Posterior cingulate gyrus (tissue), 11 donors: ENCODE data around the gene PLAU.
A peak's percentile ranks its signal among the peaks of the same experiment; 100 is the strongest.
"Not testable (repeated sequence)": the region's sequence is repeated elsewhere in the genome, so short reads cannot be mapped to it uniquely, and the experiment has no call there.

Experiments used
- DNase-seq, 10 donors: peaks; one replicate each; pipeline versions ENCODE4 v3.0.0 to v3.0.0-alpha.2; 2020 to 2021; ENCODE audit warnings: mixed read lengths in 3 of 10
- intact Hi-C: fragments of 100-400 bp; cut with DNase I; formaldehyde crosslinking; loops from one replicate; pipeline ENCODE4 v1.15.1; 2023

The PLAU gene

DNA sequence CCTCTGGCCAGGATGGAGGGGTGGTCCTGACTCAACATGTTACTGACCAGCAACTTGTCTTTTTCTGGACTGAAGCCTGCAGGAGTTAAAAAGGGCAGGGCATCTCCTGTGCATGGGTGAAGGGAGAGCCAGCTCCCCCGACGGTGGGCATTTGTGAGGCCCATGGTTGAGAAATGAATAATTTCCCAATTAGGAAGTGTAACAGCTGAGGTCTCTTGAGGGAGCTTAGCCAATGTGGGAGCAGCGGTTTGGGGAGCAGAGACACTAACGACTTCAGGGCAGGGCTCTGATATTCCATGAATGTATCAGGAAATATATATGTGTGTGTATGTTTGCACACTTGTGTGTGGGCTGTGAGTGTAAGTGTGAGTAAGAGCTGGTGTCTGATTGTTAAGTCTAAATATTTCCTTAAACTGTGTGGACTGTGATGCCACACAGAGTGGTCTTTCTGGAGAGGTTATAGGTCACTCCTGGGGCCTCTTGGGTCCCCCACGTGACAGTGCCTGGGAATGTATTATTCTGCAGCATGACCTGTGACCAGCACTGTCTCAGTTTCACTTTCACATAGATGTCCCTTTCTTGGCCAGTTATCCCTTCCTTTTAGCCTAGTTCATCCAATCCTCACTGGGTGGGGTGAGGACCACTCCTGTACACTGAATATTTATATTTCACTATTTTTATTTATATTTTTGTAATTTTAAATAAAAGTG is 6.0 kb downstream of the PLAU start:
- intact Hi-C loops = no loop called here
- no peak for DNase-seq

DNA sequence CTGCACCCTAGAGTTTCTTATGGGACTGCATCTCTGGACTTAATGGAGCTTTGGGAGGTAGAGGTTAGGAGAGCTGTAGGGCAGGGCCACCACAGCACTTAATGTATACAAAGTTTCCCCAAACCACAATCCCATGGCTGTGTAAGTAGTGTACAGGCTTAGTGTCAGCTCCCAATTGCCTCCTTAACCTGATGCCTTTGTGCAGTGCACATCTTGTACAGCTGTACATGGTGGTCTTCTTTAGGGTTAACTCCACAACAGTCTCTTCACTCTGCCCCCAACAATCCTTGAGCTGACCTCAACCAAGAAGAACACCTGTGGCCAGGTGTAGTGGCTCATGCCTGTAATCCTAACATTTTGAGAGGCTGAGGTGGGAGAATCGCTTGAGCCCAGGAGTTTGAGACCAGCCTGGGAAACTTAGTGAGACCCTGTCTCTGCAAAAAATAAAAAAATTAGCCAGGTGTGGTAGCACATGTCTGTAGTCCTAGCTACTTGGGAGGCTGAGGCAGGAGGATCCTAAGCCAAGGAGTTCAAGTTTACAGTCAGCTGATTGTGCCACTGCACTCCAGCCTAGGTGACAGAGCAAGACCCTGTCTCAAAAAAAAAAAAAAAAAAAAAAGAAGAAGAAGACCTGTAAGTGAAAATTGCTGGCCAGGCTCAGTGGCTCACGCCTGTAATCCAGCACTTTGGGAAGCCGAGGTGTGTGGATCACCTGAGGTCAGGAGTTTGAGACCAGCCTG is 6.8 kb downstream of the PLAU start:
- DNase-seq = no peak
- intact Hi-C loops = no loop called here

DNA sequence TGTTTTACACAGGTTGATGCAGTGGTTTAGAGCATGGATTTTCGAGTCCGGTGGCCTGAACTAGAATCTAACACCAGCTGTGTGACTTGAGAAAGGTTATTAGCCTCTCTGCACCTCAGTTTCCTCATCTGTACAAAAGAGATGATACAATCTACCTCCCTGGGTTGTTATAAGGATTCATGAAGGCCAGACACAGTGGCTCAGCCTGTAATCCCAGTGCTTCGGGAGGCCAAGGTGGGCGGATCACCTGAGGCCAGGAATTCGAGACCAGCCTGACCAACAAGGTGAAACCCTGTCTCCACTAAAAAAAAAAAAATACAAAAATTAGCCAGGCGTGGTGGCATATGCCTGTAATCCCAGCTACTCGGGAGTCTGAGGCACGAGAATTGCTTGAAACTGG is 8.5 kb downstream of the PLAU start:
- intact Hi-C loops, DNase-seq: not testable (repeated sequence)

DNA sequence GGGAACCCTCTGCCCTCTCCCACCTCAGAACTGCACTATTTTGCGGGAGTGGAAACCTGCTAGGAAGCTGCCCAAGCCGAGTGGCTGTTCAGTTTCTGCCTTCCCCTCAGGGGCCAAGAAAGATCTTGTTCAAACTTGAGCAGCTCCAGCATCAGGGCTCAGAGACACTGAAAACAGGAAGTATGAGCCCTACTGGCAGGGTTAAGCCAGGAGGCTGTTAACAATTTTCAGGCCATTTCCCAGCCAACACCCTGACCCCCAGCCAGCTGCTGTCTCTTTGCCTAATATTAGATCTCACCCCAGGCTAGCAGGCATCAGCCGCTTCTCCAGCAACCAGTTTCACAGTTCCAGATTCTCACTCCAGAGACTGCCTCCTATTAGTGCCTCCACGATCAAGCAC is 9.2 kb downstream of the PLAU start:
- no peak for DNase-seq
- intact Hi-C loops = no loop called here

DNA sequence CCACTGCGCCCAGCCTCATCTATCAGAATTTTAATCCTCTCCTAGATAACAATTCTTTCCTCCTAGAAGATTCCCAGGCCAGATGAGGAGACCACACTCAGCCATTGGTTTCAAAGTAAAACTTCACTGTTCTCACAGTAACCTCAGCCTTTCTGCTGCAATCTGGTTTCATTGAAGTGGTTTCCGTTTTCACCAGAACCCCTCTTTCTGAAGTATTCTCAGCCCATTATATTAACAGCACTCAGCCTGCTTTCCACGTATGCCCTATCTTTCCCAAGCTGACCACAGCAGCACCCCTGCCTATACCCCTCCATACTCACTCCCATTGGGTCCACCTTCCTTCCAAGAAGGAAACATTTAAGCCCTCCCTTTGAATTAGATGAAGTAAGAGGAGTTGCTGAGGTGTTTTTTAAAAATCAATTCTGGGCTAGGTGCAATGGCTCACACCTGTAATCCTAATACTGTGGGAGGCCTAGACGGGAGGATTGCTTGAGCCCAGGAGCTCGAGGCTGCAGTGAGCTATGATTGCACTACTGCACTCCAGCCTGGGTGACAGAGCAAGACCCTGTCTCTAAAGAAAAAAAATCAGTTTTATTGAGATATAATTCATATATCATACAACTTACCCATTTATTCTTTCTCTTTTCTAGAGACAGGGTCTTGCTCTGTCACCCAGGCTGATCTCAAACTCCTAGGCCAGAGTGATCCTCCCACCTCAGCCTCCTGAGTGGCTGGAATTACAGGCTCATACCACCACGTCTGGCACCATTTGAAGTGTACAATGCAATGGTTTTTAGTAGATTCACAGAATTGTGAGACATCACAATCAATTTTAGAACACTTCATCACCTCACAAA is 11.3 kb downstream of the PLAU start:
- DNase-seq = no peak
- intact Hi-C loops = no loop called here

DNA sequence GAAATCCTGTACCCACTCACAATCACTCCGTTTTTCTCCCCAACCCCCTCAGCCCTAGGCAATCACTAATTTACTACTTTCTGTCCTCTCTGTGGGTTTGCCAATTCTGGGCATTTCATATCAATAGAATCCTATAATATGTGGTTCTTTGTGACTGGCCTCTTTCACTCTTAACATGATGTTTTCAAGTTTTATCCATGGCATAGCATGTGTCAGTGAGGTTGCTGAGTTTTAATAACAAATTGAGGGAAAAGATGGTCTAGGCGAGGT is 11.9 kb downstream of the PLAU start:
- intact Hi-C loops = no loop called here
- DNase-seq = no peak

DNA sequence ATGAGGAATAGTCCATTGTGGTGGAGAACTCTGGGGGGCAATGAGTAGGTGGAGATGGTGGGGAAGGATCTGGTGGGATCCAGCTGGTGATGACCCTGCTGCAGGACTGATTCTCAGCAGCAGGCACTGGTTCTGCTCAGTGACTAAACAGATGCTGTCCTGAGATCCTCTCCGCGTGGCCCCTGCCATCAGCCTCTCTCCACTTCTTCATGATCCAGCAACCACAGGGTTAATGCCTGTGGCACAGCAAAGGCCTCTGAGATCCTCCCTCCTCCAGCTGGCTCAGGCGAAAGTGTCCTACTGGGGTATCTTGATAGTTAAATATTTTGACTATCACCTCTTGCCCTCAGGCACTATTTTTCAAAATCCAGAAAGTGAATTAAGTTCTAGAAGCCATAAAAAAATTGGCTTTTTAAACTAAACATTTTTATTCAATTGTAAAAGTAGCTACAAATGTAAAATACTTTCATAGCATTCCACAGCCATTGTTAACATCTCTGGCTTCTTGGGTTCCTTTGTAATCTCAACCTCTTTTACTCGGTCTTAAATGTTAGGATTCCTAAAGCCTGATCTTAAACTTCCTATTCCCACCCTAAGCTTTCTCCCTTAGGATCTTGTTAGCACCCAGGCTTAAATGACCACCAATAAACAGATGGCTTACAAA is 13.1 kb downstream of the PLAU start:
- intact Hi-C loops = no loop called here

DNA sequence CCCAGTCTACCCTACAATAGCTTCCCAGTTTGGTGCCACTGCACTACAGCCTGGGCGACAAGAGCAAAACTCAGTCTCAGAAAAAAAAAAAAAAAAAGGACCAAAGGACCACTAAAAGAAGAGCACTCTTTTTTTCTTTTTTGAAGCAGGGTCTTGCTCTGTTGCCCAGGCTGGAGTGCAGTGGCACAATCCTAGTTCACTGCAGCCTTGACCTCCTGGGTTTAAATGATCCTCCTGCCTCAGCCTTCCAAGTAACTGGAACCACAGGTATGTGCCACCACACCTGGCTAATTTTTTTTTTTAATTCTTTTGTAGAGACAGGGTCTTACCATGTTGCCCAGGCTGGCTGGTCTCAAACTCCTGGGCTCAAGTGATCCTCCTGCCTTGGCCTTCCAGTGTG is 14.0 kb downstream of the PLAU start:
- no peak for DNase-seq
- intact Hi-C loops = no loop called here

More for the DNA sequence above, 13.1 kb downstream of the PLAU start:
- no peak for DNase-seq

DNA sequence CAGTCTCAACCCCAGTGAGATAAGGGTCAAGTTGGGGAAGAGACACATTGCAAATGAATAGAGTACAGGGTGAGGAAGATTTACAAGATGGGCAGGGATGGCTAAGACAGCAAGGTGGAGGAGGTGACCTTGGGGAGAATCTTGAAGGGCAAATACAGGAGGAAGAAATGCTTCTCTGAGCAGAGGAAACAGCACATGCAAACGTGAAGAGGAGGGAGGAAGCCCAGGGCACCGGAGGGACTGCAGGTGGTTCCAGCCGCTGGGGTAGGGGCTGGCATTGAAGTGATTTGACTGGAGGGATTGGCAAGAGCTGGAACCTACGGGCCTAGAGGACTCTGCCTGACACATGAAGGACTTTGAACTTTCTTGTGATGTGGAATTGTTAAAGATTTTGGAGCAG is 14.6 kb downstream of the PLAU start:
- DNase-seq = no peak
- intact Hi-C loops = no loop called here

DNA sequence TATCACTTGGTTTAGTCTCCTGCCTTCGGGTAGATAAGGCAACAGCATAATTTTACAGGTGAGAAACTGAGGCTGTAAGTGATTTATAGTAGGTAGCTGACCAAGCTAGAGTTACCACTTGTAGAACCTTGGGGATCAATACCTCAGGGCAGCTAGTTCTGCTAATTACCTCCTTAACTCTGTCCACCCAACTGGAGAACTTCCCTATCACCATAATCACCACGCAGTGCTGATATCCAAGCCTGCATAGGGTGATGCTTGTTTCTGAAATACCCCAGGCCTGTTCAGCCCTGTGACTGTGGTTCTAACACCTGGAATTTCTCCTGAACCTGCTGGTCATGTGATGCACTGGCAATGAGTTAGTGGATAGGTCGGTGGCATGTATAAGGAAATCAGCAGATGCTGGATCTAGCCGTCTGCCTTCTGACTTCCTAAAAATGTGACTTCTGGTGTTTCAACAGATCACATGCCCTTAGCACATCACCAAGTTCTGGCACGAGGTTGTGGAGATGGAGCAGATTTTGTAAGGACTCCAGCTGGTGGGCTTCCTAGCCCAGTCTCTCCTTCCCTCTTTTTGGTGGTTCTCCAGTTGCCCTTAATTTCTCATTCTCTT is 15.3 kb downstream of the PLAU start:
- DNase-seq = no peak

DNA sequence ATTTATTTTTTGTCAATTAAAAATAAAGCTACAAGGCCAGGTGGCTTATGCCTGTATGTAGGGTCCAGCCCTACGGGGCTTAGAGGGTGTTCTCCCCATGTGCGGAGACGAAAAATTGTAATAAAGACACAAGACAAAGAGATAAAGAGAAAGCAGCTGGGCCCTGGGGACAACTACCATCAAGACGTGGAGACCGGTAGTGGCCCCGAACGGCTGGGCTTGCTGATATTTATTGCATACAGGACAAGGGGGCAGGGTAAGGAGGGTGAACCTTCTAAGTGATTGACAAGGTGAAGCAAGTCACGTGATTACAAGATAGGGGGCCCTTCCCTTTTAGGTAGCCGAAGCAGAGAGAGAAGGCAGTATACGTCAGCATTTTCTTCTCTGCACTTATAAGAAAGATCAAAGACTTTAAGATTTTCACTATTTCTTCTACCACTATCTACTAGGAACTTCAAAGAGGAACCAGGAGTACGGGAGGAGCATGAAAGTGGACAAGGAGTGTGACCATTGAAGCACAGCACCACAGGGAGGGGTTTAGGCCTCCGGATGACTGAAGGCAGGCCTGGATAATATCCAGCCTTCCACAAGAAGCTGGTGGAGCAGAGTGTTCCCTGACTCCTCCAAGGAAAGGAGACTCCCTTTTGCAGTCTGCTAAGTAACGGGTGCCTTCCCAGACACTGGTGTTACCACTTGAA is 19.8 kb downstream of the PLAU start:
- DNase-seq = peak in 1 of 10 donors; percentile 18
- intact Hi-C loops = not testable (repeated sequence)

More for the DNA sequence above, 15.3 kb downstream of the PLAU start:
- intact Hi-C loops = no loop called here

DNA sequence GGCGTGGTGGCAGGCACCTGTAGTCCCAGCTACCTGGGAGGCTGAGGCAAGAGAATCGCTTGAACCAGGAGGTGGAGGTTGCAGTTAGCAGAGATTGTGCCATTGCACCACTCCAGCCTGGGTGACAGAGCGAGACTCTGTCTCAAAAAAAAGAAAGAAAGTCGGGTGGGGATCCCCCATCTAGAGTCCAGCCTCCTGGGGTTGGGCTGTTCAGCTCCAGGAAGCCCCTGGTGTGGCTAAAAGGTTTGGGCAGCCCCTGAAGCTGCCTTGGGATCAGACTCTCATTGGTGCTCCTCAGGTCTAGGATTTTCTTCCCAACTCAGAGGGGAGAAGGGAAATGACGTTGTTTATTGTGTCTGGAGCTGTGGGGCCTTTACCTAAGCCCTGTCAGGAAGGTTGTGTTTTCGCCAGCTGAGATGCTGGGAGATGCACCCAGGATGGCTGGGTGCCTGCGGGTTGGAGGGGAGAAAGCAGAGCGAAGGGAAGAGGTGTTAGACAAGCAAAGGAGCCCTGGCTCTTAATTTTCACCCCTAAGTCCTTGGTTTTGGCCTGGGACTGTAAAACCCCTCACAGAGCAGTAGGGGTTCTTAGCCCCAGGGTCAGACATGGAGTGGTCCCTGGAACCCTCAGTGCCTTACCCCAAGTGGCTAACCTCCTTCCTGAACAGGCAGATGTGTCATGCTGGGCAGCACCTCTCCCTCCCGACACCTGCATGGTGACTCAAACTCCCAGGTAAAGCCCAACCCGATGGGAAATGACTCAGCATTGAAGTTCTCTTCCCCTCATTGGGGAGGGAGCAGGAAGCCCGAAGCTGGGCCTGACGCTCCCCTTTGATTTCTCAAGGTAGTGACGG is 21.1 kb downstream of the PLAU start:
- DNase-seq = no peak

DNA sequence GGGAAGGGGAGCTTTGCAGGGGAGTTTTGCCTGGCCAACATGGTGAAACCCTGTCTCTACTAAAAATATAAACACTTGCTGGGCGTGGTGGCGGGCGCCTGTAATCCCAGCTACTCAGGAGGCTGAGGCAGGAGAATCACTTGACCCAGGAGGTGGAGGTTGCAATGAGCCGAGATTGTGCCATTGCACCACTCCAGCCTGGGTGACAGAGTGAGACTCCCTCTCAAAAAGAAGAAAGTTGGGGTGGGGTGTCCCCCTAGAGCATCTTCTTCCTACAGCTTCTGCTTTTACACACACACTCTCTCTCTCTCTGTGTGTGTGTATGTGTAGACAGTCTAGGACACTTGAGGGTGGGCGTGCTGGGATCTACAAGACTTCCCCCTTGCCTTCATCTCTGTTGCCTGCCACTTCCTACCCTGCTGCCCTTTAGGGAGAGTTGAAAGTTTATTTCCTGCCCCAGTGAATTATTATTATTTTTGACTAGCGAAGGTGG is 21.7 kb downstream of the PLAU start:
- DNase-seq = peak in 1 of 10 donors; percentile 26
- intact Hi-C loops = no loop called here

More for the DNA sequence above, 21.1 kb downstream of the PLAU start:
- intact Hi-C loops = no loop called here

DNA sequence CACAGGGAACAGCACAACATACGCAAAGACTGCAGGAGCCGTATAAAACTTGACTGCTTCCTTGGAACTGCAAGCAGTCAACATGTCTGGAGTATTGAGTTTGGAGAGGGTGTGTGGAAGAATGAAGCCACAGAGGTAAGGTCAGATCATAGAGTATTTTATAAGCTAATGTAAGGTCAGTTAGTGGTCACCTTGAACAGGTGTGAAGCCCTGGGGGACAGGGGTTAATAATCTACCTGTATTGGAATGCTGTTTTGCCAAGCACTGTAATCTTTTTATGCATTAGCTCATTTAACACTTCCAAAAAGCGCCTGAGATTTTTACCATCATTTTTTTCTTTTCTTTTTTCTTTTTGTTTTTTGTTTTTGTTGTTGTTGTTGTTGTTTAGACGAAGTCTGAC is 23.1 kb downstream of the PLAU start:
- intact Hi-C loops = no loop called here
- DNase-seq = no peak

DNA sequence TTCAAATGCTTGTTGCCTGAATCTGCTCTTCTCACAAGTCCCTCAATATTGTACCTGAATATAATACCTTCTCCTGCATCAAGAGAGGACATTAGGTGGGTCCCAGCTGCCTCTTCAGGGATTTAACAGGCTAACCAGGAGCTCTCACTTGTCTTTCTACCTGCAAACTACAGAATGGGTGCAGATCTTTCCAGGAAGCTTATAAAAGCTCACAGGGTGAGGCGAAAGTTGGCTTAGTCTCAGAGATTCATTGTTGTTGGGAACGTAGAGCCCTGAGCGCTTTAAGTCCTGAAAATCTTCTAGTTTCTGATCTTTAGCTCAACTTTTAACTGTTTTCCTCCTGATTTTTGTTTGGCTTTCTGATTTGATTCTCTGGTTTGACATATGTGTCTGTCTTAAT is 25.0 kb downstream of the PLAU start:
- intact Hi-C loops = no loop called here
- DNase-seq = no peak

DNA sequence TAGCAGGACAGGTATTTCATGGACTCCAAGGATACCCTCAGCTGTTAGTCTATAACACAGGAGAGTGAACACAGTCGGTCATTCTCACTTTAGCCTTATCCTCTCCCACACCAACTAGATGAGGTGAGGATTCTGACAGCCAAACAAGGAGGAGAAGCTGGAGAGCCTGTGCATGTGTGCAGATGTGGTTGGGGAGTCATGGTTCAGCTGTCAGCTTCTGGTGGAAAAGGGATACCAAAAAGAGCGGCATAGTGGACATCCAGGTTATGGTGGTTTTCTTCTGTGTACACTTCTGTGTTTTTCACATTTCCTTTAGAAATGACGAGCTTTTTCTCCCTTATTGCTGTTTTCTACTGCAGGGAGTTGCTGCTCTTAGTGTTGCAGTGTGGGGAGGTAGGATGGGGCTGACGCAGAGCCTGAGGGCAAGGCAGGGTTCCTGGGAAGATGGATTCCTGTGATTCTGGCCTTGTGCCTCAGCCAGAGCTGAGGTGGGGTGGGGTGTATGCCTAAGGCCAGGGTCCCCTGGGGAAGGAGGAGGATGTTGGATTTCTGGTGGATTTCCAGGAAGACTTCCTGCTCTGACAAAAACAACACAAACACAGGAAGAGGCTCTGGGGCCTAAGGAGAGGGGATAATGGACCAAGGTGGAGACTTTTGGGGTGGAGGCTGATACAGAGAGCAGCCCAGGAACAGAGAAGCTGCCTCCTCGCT is 26.6 kb downstream of the PLAU start:
- DNase-seq = no peak
- intact Hi-C loops = no loop called here

DNA sequence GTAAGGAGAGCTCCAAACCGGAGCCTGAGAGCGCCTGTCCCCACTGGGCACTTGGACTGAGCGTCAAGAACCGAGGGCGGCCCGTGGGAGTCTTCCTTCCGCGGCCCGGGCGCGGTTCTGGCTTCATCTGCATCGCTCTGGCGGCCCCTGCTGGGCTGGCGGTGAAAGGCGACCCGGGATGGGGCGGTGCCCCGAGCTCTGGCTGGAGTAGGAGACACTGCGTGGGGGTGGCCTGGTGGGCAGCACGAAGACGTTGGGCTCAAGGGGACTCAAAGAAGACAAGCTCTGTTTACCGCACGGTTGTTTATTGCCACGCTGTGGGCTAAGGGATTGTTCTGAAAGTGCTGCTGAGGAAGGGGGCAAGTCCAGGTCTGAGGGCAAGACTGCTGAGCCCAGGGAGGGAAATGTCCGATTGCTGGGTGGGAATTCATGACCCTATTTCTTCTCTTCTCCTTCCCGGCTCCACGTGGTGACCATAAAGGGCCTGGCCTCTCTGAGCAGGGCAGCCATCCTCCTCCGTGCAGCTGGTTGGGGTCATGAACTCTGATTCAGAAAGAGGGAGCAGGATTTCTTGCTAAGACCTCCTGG is 29.8 kb downstream of the PLAU start:
- DNase-seq = peak; percentile 30 to 93 (median 64)
- intact Hi-C loops = loop anchor here (1.0 kb wide), 1 partner anchor 54 kb away; no protein-coding TSS in a partner anchor

DNA sequence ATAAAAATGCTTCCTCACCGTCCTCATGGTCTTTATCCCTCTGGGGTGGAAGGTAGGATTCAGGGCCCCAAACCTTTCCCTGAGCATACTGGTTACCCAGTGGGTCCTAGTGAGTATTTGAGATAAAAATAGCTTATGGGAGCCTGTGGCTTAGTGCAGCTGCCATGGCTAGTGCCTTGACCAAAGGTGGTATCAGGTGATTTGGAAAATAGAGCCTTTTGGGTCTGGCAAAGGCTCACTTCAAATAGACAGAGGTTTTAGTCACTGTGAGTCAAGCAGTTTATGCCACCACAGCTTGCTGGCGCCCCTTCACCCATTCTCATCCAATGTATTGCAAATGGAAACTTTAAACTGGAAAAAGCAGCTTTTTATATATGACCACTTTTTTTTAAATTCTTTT is 30.4 kb downstream of the PLAU start:
- DNase-seq = no peak
- intact Hi-C loops = no loop called here
